SK-N-SH treated with all-trans-retinoic acid at 6 μM for 48 hours (cell line): ENCODE measurements around the gene PDE4B.

Experiments used
- BACH2 ChIP-seq: fragments of 250-450 bp; sonication (Bioruptor Pico); IDR thresholded peaks from 2 replicates; pipeline ENCODE4 v1.9.0; 2021; ENCODE audit warnings: mild to moderate bottlenecking, borderline replicate concordance
- CREB5 ChIP-seq: fragments of 250-450 bp; sonication (Bioruptor Pico); IDR thresholded peaks from 2 replicates; pipeline ENCODE4 v1.5.1; 2020; ENCODE audit warnings: low read depth, mild to moderate bottlenecking, moderate library complexity
- CSDC2 ChIP-seq: fragments of 250-450 bp; sonication (Bioruptor Pico); IDR thresholded peaks from 2 replicates; pipeline ENCODE4 v1.5.0; 2020; ENCODE audit warnings: mild to moderate bottlenecking, moderate library complexity
- PATZ1 ChIP-seq: fragments of 250-450 bp; sonication (Bioruptor Pico); IDR thresholded peaks from 2 replicates; pipeline ENCODE4 v1.8.0; 2020; ENCODE audit warnings: mild to moderate bottlenecking, moderate library complexity, borderline replicate concordance
- RARB ChIP-seq: fragments of 250-450 bp; sonication (Bioruptor Pico); IDR thresholded peaks from 2 replicates; pipeline ENCODE4 v1.8.0; 2021; ENCODE audit warnings: mild to moderate bottlenecking, moderate library complexity
- ZFP3 ChIP-seq: fragments of 250-450 bp; sonication (Bioruptor Pico); IDR thresholded peaks from 2 replicates; pipeline ENCODE4 v1.5.0; 2020; ENCODE audit warnings: mild to moderate bottlenecking, moderate library complexity
- ZFP30 ChIP-seq: fragments of 450-650 bp; formaldehyde crosslinking; IDR thresholded peaks from 2 replicates; pipeline ENCODE4 v1.5.0; 2022; ENCODE audit warnings: mild to moderate bottlenecking, moderate library complexity
- ZNF70 ChIP-seq: fragments of 450-650 bp; formaldehyde crosslinking; IDR thresholded peaks from 2 replicates; pipeline ENCODE4 v1.5.0; 2020; ENCODE audit warnings: mild to moderate bottlenecking, moderate library complexity
- ZNF8 ChIP-seq: fragments of 450-650 bp; formaldehyde crosslinking; IDR thresholded peaks from 2 replicates; pipeline ENCODE4 v1.5.0; 2020; ENCODE audit warnings: mild to moderate bottlenecking, moderate library complexity

- no peak for TF ChIP-seq PATZ1
- TF ChIP-seq ZFP3 (CRISPR knock-in tag): no peak
- TF ChIP-seq RARB (CRISPR knock-in tag): no peak
- TF ChIP-seq BACH2 (CRISPR knock-in tag): no peak
- no peak for TF ChIP-seq CSDC2 (CRISPR knock-in tag)
- TF ChIP-seq CREB5: no peak
- no peak for TF ChIP-seq ZNF70 (CRISPR knock-in tag)
- TF ChIP-seq ZNF8 (CRISPR knock-in tag): no peak
- no peak for TF ChIP-seq ZFP30
Observed at GRCh38 chr1:66302815-66303214, 510.1 kb downstream of the PDE4B start.
